ENCODE measurements around the gene ZCCHC14.

DNA sequence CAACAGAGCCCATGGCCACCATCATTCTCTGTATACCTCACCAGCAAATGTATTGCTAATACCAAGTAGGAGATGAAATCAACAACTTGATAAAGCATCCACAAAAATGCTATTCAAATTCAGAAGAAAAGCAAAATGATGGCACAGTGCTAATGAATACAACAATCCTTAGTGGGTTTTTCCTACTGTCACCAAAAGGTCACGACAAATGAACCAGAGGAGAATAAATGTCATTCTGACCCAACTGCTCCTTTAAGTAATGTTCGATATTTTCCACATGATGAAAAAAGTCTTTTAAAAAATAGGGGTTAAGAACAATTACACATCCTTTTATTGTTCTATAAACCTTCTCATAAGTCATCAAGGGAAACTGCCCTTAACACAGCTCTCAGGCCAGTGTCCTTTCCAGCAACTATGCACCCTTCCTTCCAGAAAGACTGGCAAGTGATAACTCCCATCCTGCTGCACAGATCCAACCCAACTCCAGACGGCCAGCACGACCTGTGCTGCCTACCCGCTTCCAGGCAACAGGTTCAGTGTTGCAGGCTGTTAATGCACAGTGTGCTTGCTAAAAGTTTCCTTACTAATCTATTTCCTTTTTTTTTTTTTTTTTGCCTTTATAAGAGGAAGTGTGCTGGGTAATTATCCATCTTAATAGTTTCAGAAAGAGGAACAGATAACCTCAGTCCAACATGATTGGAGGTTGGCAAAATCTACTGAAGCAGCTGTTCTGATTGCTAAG is 124.6 kb downstream of the ZCCHC14 start:
- TF ChIP-seq EZH2phosphoT487 (IDR thresholded peaks at IDR 0.05; ENCODE audit: borderline replicate concordance, low read length): no peak
- TF ChIP-seq, protein P1, sequence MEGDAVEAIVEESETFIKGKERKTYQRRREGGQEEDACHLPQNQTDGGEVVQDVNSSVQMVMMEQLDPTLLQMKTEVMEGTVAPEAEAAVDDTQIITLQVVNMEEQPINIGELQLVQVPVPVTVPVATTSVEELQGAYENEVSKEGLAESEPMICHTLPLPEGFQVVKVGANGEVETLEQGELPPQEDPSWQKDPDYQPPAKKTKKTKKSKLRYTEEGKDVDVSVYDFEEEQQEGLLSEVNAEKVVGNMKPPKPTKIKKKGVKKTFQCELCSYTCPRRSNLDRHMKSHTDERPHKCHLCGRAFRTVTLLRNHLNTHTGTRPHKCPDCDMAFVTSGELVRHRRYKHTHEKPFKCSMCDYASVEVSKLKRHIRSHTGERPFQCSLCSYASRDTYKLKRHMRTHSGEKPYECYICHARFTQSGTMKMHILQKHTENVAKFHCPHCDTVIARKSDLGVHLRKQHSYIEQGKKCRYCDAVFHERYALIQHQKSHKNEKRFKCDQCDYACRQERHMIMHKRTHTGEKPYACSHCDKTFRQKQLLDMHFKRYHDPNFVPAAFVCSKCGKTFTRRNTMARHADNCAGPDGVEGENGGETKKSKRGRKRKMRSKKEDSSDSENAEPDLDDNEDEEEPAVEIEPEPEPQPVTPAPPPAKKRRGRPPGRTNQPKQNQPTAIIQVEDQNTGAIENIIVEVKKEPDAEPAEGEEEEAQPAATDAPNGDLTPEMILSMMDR (IDR thresholded peaks at IDR 0.05; ENCODE audit: low read depth, low read length, poor library complexity, severe bottlenecking): no peak

Measured in DOHH2 (cell line).